Endothelial cell of coronary artery (primary cell): ENCODE data around the gene NAB2. TPM values are rescaled to one million over a fixed set of nuclear protein-coding genes. Genes with fewer than 3 reads are reported as not detected.

Source experiments
- total RNA-seq: library from RNA; depleted of rRNA; stranded (reverse); fragments of >200 nt; gene quantifications from 2 replicates; pipeline ENCODE4 v1.2.3, GENCODE V29; 2014

Gene NAB2, protein sequence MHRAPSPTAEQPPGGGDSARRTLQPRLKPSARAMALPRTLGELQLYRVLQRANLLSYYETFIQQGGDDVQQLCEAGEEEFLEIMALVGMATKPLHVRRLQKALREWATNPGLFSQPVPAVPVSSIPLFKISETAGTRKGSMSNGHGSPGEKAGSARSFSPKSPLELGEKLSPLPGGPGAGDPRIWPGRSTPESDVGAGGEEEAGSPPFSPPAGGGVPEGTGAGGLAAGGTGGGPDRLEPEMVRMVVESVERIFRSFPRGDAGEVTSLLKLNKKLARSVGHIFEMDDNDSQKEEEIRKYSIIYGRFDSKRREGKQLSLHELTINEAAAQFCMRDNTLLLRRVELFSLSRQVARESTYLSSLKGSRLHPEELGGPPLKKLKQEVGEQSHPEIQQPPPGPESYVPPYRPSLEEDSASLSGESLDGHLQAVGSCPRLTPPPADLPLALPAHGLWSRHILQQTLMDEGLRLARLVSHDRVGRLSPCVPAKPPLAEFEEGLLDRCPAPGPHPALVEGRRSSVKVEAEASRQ
- 10.9 and 16.8 TPM in 2 replicates for total RNA-seq

DNA sequence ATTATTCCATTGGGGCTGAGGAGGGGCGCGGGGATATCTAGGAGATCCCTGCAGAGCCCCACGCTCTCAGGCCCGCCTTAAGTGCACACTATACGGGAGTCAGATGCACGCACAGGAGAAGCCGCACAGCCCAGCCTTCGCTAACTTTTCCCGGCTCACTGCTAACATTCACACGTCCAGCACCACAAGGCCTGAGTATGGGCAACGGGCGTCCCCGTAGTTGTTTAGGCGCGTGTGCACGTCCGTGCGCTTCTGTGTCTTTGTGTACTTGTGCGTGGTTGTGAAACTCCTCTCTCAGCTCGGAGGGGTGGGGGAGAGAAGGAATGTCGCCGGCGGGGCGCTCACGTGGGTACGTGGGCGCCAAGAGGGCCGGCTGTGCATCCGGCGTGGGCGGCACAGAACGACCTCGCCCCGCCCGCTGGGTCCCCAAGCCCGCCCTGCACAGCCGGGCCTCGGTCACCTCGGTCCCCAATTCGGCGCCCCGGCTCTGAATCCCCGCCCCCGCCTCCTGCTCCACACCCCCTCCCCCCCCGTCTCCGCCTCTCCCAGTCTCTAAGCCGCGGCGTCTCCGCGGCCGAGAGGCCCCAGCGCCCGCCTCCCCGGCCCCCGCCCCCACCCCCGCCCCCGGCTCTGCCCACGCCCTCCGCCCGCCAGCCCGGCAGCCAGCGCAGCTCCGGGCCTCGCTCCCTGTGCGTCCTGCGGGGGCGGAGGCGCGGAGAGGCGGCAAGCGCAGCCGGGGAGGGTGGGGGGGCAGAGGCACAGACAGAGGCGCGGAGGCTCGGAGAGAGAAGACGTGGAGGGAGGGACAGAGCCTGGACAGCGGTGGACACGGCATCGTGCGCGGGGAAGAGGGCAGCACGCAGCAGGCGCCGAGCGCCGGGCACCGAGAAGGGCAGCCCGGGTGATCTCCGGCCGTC, at the start of gene NAB2:
Gene NAB2 (plus strand): TSS at position 761 of the 917 bp plus-strand sequence. CDS start 158 bp downstream, outside the sequence.

DNA sequence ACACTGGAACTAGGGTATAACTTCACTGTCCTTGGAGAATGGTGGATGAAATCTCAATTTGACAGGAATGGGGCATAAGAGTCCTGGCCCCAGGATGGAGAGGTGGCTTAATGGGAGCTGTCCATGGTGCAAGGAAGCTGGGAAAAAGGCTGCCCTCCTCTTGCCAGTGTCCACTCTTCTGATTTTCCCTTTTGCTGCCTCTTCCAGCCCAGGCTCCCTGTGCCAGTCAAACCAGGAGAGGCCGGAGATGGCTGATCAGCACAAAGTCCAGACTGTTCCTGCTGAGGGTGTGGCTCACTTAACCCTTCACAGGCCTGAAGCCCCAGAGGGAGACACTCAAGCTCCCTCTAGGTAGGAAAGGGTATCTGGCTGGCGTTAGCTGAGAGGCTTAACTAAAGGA, 39.0 kb upstream of the NAB2 start, which contains the start of gene MYO1A:
Gene MYO1A (minus strand): TSS at position 240 of the 400 bp plus-strand sequence. CDS start 1,806 bp downstream, outside the sequence.

GRCh38 chr12:57078519-57079404, 10.2 kb upstream of the NAB2 start, which contains the start of gene NEMP1:
Gene NEMP1, minus strand, starts transcription at chr12:57078791. Its CDS starts 46 bp downstream, at chr12:57078745.

DNA sequence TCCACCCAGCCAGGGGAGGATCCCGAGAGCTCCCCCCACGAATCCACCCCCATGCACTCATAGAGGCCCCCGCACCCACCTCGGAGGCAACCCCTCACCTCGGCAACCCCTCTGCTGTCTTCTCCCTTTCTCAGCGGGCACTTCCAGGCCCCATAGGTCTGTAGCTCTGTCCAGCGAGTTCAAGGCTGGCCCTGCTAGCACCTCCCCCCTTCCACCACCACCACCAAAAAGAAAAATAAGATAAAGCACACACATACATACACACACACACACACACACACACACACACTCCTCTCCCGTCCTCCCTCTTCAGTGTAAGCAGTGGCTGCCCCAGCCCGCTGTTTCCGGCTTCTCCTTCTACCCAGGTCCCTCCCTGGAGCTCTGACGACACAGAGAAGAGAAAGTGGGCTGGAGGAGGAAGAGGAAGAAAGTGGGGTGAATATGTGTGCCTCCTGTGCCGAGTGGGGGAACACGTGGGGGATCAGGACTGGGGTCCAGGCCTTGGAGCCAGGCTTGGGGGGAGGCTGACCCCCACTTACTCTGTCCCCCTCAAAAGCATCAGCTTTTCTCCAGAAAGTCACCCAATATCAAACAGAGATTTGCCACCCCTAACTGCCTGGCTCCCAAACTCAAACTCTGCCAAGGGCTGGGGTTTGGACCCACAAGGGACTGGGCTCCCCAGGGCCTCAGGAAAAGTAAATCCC, 22.3 kb downstream of the NAB2 start, which contains the start of gene STAT6:
Gene STAT6 (minus strand): TSS at position 332 of the 704 bp plus-strand sequence. CDS start 3,084 bp downstream, outside the sequence.

GRCh38 chr12:57127726-57128518, 39.0 kb downstream of the NAB2 start, which contains the start of gene LRP1:
Gene LRP1, plus strand, starts transcription at chr12:57128483. Its CDS starts 482 bp downstream, at chr12:57128965.

Other genes starting within 250 kb of the NAB2 start
- gene SDR9C7, start 154.7 kb upstream of the NAB2 start, total RNA-seq: not detected in 2 replicates
- gene RDH16, start 131.5 kb upstream of the NAB2 start, total RNA-seq: under 0.01 and 0.28 TPM in 2 replicates
- gene ZBTB39, start 82.6 kb upstream of the NAB2 start, total RNA-seq: 5.7 and 6.3 TPM in 2 replicates
- gene TAC3, start 72.6 kb upstream of the NAB2 start, total RNA-seq: not detected in 2 replicates
- gene MYO1A, start 39.0 kb upstream of the NAB2 start, total RNA-seq: under 0.01 TPM in 1 of 2 replicates, not detected in the other
- gene NEMP1, start 10.3 kb upstream of the NAB2 start, total RNA-seq: 6.3 TPM in 2 replicates
- 54.3 and 68.1 TPM in 2 replicates for gene STAT6, start 22.2 kb downstream of the NAB2 start, total RNA-seq
- gene LRP1, start 39.4 kb downstream of the NAB2 start, total RNA-seq: 4.1 and 46.5 TPM in 2 replicates
- gene LRP1-AS, start 58.5 kb downstream of the NAB2 start, total RNA-seq: not detected in 2 replicates
- 2.5 TPM in 1 of 2 replicates, not detected in the other for gene NXPH4, start 127.7 kb downstream of the NAB2 start, total RNA-seq
- gene SHMT2, start 140.6 kb downstream of the NAB2 start, total RNA-seq: 132 and 202 TPM in 2 replicates
- gene STAC3, start 162.1 kb downstream of the NAB2 start, total RNA-seq: 0.18 and 0.19 TPM in 2 replicates